ENCODE data around the gene TRIB2.
A peak's percentile ranks its signal among the peaks of the same experiment; 100 is the strongest.

The TRIB2 gene

DNA sequence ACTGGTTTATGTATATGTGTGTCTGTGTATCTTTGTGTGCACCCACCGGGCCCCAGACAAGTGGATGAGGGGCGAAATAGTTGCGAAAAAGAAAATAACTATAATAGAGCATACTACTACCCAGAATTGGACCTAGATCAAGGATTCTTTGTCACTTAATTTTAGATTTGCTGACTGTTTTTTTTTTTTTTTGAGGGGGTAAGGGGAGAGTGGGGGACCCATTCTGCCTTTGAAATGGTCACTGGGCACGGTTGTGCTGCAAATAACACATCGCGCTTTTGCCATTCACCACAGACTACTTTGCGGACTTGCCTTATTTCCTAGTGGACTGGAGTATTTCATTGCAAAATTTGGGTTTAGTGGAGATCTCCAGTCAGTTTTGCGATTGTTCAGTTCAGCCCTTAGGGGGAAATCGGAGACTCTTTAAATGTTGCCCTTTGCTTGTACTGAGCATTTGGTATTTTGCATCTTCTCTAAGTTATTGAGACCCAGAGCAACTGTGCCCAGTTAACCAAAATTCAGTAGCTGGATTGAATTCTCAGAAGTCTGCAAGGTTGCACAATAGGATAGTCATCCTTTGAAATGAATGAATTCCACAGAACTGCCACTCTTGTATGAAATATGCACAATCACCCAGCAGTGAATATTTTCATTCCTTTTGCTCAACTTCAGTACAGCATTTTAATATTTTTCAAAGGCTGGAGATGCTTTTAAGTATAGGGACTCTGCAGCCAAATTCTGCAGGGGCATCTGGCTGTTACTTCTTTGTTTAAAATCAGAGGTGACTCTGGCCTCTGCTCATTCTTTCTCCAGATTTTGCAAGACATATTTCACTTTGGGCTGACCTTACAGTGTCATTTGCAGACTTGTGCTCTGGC, 2.9 kb downstream of the TRIB2 start:
- no peak overlapping the region for H3K4me3 ChIP-seq (ENCODE audit: low read length)
- H3K36me3 ChIP-seq (replicated peaks; ENCODE audit: low read depth, low read length): no peaks in the 10 kb centered on the region
- no peak overlapping the region for H3K27ac ChIP-seq (ENCODE audit: low read length)
- no peak for TF ChIP-seq CTCF (IDR thresholded peaks at IDR 0.05; ENCODE audit: low read depth, low read length)
- TF ChIP-seq EZH2phosphoT487 (IDR thresholded peaks at IDR 0.05; ENCODE audit: low read depth): no peak
- H2AFZ ChIP-seq (ENCODE audit: low read depth, low read length): no peak overlapping the region
- H4K20me1 ChIP-seq (ENCODE audit: insufficient read depth, low read length): no peaks in the 10 kb centered on the region
- no peak overlapping the region for H3K4me2 ChIP-seq (ENCODE audit: low read length)
- no peak overlapping the region for H3K9ac ChIP-seq (ENCODE audit: low read length)
- no peaks in the 10 kb centered on the region for H3K79me2 ChIP-seq (ENCODE audit: low read length)
- peaks cover 18% of the 10 kb centered on the region for H3K27me3 ChIP-seq (ENCODE audit: low read depth, low read length)
- H3K4me1 ChIP-seq (ENCODE audit: low read length): peaks cover 9% of the 10 kb centered on the region
- no peaks in the 10 kb centered on the region for H3K9me3 ChIP-seq (ENCODE audit: insufficient read depth, low read length)

- no peaks in the 10 kb centered on the region for H3K9me3 ChIP-seq (ENCODE audit: insufficient read depth, low read length)
- no peak overlapping the region for H2AFZ ChIP-seq (ENCODE audit: low read depth, low read length)
- no peaks in the 10 kb centered on the region for H4K20me1 ChIP-seq (ENCODE audit: insufficient read depth, low read length)
- TF ChIP-seq CTCF (IDR thresholded peaks at IDR 0.05; ENCODE audit: low read depth, low read length): no peak
- TF ChIP-seq EZH2phosphoT487 (IDR thresholded peaks at IDR 0.05; ENCODE audit: low read depth): no peak
- no peak overlapping the region for H3K4me3 ChIP-seq (ENCODE audit: low read length)
- H3K27ac ChIP-seq (ENCODE audit: low read length): no peak overlapping the region
- H3K27me3 ChIP-seq (ENCODE audit: low read depth, low read length): peaks cover 18% of the 10 kb centered on the region
- H3K79me2 ChIP-seq (ENCODE audit: low read length): no peaks in the 10 kb centered on the region
- no peaks in the 10 kb centered on the region for H3K36me3 ChIP-seq (replicated peaks; ENCODE audit: low read depth, low read length)
- no peak overlapping the region for H3K9ac ChIP-seq (ENCODE audit: low read length)
- H3K4me1 ChIP-seq (ENCODE audit: low read length): peaks cover 9% of the 10 kb centered on the region
- H3K4me2 ChIP-seq (ENCODE audit: low read length): no peak overlapping the region
These were observed 3.5 kb downstream of the TRIB2 start for GRCh38 chr2:12720278-12720620.

DNA sequence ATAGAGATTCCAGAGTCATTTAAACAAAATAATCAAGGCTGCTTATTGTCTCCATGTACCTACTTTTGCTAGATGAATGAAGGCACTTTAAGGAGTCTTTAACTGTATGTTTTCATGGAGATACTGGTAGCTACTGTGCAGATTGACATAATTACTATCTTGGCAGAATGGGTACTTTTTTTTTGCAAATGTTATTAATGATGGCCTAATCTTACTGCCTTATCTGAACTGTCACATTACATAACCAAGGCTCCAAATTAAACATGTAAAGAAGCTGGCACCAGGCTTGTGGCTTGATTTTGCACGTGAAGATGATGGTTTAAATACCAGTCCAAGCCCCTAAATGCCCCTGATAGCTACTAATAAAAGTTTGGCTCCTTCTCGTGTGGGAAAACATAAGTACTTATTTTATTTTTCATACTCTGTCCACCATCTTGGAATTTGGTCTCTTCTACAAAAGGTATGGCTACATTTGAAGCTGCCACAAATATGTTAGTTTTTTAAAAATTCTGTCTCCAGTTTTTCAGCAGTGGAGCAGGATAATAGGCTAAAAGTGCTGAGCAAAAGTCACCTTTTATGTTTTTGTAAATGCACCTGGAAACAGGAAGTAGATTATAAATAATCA, 4.1 kb downstream of the TRIB2 start:
- no peaks in the 10 kb centered on the region for H4K20me1 ChIP-seq (ENCODE audit: insufficient read depth, low read length)
- H3K79me2 ChIP-seq (ENCODE audit: low read length): no peaks in the 10 kb centered on the region
- H3K4me1 ChIP-seq (ENCODE audit: low read length): peaks cover 11% of the 10 kb centered on the region
- no peak overlapping the region for H2AFZ ChIP-seq (ENCODE audit: low read depth, low read length)
- no peak overlapping the region for H3K27ac ChIP-seq (ENCODE audit: low read length)
- peak overlapping the region; percentile 28; the same call in 1 of the 2 replicates for H3K4me2 ChIP-seq (ENCODE audit: low read length)
- no peak overlapping the region for H3K9ac ChIP-seq (ENCODE audit: low read length)
- H3K9me3 ChIP-seq (ENCODE audit: insufficient read depth, low read length): no peaks in the 10 kb centered on the region
- TF ChIP-seq CTCF (IDR thresholded peaks at IDR 0.05; ENCODE audit: low read depth, low read length) (no peak), EZH2phosphoT487 (IDR thresholded peaks at IDR 0.05; ENCODE audit: low read depth) (no peak)
- H3K27me3 ChIP-seq (ENCODE audit: low read depth, low read length): peaks cover 18% of the 10 kb centered on the region
- no peak overlapping the region for H3K4me3 ChIP-seq (ENCODE audit: low read length)
- H3K36me3 ChIP-seq (replicated peaks; ENCODE audit: low read depth, low read length): no peaks in the 10 kb centered on the region

All from OCI-LY3 (cell line).